GM03348 (cell line): Measurements from ENCODE around the gene TTYH3.

Source experiments
- DNase-seq: peaks from one replicate; pipeline ENCODE4 v3.0.0; 2012; ENCODE audit warnings: low spot score

The TTYH3 gene

DNA sequence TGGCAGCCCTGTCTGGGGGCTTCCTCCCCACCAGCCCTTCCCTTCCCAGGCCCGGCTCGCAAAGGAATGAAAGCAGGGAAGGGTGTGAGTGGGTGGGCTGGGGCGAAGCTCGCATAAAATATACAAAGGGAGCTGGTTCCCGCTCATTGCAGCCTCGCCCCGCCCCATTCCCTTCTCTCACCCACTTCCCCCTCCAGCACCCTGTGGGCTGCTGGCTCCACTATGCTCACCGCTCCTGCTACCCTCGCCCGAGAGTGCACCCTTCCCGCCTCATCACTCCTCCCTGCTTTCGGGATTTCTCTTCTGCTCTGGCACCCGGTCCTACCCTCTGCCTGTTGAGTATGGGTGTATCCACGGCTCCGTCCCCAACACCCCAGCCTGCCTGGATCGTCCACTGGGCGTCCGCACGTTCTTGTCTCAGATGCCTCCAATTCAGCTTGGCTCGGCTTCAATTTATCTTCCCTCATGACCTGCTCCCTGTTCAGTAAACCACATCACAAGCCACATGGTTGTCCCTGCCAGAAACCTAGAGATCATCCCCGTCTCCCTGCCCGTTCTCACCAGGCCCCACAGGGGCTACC, 14.4 kb upstream of the TTYH3 start:
- DNase-seq, result no peak

DNA sequence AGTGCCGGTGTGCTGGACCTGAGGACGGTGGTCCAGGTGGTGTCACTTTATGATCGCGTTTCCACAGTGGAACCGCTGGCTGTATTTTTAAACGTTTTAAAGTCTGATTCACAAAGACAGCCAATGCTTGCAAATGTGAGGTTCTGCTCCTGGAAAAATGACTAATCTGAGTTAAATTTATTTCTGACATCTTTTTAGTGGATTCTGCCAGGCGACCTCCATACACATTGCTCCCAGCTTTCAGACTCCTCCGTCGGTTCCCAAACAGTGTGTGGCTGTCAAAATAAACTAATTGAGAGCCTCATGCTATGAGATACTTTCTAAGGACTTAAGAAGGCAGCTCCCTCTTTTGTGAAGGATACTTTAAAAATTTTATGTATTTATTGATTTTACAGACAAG, 12.7 kb upstream of the TTYH3 start:
- DNase-seq, result peak; percentile 45

DNA sequence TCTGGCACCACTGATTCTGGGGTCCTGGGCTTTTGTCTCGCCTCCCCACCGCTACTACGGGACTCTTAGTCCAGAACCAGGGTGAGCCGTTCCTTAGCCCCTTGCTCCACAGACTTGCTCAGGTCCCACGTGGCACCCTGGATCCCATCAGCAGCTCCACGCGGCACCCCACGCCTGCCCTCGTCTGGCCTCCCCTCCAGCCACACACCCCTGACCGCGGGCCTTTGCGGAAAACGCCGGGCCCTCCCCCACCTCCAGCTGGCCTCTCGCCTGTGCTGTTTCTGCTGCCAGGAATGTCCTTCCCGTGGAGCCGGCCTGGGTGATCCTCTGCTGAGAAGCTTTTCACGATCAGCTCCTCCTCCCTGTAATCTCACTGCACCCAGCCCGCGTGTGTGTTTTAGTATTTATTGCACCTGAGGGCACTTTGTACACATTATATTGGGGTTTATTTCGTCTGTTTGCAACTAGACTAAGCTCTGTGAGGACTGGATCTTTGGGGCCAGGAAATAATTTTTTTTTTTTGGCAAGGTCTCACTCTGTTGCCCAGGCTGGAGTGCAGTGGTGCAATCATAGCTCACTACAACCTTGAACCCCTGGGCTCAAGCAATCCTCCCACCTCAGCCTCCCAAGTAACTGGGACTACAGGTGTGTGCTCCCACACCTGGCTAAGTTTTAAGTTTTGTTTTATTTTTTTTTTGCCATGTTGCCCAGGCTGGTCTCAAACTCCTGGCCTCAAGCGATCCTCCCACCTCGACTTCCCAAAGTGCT, 10.5 kb upstream of the TTYH3 start:
- DNase-seq, result peak; percentile 79

DNA sequence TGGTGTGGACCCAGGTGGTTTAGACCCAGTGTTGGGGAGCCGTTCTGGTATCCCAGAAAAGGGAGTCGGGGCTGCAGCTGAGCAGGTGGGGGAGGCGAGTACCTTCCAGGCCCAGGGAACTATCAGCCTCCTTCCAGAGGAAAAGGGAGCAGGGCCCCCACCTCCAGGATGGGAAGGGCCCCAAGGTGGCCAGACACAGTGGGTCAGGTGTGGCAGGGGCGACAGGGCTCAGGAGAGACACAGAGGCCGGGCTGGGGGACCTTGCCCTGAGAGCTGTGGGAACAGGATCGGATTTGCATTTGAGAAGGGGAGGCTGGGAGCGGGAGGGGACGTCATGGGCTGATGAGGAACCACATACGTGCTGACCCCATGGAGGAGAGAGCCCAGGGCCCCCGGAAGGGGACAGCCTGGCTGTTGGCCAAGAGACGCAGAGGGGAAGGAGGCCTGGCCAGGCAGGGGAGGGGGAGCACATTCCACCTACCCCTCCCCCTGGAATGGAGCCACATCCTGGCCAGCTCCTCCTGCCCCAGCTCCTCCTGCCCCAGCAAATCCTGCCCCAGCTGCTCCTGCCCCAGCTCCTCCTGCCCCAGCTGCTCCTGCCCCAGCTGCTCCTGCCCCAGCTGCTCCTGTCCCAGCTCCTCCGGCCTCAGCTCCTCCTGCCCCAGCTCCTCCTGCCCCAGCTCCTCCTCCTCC, 9.7 kb upstream of the TTYH3 start:
- DNase-seq, result no peak

DNA sequence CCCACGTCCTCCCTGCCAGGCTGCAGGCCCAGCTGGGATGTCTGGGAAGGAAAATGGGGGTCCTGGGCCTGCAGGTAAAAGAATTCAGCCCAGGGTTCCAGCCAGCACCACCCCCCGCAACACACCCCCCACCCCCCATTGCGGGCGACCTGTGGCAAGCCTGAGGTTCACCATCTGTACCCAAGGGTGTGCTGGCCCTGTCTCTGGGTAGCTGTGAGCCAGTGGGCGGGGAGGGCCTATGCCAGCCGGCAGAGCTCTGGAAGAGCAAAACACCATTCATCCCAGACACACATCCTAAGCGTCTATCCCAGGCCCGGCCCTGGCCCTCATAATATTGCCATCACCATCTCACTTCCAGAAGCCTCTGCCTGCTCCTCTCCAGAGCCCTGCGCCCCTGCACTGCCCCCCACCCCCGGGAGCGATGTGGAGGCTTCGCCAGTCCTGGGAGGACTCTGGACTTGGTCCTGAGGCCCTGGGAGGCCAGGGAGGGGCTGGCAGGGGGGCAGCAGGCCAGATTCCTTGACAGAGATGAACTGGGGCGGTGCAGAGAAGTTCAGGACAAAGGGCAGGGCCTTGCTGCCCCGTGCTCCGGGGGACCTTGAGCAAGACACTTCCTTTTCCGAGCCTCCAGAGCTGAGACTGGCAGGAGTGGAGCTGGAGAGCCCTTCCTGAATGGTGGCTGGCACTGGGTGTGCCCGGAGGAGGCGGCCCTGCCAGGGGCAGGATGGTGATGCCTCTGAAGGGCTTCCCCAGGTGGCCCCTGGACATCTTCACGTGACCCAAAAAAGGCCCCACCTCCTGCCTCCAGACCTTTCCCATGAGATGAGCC, 8.7 kb upstream of the TTYH3 start:
- DNase-seq, result no peak

DNA sequence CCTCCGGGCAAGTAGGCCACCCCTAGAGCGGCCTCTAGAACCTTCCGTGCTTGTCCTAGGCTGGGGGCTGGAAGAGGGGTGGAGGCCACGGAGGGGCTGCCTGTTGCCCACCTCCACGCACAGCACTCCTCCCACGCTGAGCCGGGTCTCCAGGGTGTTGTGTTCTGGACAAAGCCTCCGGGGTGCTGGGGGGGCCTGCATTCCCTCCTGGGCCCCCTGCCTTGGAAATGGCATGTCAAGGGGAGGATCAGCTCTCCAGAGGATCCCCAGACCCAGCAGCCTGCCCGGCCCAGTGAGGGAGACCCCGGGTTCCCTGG, 8.1 kb upstream of the TTYH3 start:
- no peak for DNase-seq

DNA sequence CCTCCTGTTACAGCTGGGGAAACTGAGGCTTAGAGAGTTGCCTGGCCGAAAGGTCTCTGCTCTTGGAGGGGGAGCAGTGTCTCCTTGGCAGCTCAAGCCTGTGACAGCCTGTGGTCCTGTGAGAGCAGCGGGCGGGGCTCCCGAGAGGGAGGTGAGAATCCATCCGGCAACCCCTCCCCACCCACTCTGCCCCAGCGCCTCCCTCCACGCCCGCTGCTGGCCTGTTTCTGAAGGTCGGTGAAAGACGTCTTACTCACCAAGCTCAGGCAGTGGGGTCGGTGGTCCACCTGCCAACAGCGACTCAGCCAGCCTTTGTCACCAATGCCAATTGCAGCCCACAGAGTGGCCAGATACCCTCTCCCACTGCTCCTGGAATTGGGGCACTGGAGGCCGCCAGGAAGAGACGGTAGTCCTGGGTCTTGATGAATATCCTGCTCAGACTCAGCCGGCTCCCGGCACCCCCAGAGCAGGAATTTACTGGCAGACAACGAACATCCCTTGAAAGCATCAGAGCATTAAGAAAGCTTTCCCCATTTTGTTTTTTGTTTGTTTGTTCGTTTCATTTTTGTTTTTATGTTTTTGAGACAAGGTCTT, 7.4 kb upstream of the TTYH3 start:
- no peak for DNase-seq

DNA sequence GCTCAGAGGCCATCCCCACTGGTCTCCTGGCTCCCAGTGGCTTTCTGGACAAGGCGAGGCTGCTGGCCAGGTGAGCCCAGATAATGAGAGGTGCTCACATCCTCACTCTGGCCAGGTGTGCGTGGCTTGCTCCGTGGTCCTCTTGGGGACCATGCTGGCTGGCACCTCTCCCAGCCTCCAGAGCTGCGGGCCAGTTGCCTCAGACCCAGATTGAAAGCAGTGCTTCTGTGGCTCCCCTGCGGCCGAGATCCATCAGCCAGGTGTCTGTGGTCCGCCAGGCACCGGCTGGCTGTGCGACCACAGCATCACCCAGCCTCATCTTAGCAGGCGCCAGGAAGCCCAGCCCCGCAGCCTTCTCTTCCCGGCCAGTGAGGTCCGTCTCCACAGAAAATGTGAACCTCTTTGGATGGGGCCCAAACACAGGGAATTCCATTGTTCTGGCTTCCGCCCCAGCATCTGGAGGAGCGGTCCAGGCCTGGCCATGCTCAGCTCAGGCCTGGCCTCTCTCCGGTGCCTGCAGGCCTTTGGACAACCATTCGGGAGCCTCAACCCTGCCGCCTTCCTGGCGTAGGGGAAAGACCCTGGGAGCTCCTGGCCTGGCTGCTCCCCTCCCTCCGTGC, 5.2 kb upstream of the TTYH3 start:
- DNase-seq, result no peak

DNA sequence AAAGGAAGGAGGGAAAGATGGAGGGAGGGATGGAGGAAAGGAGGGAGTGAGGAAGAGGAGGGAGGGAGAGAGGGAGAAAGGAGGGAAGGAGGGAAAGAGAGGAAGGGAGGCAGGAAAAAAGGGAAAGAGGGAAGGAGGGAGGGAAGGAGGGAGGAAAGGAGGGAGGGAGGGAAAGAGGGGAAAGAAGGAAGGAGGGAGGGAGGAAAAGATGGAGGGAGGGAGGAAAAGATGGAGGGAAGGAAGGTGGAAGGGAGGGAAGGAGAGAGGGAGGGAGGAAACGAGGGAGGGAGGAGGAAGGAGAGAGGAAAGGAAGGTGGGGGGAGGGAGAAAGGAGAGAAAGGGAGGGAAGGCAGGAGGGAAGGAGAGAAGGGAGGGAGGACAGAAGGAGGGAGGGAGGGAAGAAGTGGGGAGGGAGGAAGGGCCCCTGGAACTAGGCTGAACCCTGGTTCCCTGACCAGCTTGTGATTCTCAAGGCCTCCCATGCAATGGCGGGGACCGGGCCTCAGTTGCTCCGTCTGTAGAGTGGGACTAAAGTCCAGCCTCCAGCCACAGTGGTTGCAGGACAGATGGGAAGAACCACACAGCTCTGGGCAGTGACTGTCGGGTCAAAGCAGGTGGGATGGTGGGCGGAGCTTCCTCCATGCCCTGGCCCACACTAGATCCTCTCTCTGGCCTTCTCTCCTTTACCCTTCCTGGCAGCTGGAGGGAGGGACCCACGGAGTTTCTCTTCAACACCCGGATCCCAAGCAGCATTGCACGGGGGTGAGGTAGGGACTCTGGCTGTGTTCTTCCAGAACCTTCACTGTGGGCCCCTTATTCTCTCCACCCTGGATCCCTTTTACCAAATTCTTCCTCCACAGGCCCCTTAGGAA, 4.3 kb upstream of the TTYH3 start:
- DNase-seq, result no peak

DNA sequence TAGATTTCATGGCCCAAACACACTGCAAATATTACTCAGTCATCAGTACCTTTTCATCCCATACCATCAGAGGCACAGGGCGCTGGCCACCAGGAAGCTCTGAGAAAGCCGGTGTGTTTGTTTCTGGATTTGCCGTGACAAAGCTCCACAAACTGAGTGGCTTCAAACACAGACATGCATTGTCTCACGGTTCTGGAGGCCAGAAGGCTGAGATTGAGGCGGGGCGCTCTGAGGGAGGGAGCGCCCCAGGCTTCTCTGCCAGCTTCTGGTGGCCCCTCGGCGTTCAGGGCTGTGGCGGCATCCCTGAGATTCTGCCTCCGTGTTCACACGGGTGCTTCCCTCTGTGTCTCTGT, 3.7 kb upstream of the TTYH3 start:
- no peak for DNase-seq

DNA sequence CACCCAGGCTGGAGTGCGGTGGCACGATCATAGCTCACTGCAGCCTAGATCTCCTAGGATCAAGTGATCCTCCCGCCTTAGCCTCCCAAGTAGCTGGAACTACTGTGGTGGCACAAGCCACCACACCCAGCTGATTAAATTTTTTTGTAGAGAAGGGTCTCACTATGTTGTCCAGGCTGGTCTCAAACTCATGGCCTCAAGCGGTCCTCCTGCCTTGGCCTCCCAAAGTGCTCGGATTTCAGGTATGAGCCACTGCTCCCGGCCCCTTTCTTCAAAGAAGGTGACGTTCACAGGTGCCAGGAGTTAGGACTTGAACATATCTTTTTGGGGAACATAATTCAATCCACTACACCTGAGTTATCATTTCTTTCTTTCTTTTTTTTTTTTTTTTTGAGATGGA, 2.9 kb upstream of the TTYH3 start:
- no peak for DNase-seq

DNA sequence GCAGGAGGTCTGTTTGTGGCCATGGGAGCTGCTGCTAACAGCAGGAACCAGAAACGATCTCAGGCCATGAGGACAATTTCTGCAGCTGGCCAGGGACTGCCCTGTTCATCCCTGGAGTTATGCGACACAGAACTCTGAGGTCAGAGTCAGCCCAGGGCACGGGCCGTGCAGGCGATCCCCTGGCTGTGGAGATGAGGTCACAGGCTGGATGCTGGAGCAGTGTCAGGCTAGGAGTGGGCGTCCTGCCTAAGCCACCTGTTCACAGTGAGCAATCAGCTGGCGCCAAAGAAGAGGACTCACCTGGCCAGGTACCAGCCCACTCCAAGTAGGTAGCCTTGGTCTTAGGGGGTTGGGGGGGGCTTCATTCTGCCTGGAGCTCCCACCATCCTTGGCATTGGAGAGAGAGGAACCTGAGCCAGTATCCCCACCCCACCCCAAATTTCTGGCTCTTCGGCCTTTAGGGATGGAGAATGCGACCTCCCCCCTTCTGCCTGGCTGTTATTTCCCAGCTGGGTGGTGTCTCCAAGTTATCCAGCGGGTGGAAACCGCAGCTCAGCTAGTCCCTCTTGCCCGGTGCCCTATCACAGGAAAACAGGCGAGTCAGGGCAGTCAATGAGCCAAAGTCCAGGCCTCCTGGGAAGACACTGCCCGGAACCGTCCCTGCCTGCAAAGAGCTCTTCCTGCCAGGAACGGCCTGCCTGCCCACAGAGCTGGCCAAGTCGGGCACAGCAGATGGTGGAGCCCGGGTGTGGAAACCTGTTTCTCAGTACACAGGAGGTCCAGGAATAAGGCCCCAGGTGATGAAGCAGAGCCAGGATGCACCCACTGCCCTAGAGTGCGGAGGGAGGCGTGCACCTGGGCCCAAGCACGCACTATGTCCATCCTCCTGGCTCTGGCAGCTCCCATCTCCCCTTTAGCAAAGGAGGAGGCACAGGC, 1.8 kb upstream of the TTYH3 start:
- no peak for DNase-seq

DNA sequence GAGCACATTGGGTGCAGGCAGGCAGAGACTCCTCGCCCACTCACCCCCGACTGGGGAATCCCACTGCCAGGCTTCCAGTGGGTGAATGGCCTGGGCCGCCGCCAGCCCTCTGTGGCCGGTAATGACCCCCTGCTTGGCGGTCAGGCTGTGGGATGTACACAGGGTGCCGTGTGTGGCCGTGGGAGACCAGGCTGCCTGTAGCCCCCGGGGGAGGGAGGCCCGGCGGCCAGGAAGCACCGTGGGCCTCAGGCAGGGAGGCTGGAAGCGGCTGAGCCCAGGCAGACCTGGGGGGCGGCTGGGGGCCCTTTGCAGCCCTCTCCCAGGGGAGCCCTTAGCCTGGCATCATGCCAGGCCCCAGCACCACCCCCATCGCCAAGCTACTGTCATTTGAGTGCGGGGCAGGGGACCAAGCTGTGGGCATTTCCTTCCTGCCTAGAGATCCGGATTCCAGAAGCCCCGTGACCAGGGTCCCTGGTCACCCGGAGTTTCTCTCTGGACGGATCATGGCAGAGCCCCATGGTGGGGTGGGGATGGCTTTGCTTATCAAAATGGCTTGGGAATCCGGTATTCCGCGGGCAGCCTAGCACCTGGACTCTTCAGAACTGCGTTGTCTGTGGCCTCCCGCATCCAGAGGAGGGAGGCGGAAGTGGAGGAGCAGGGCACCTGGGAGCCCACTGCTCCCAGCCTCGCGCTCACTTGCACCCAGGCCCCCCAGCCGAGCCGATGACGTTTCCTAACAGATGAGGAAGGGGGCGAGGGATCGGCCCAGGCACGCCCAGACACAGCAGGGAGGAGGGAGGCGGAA, 1.1 kb downstream of the TTYH3 start:
- peak; percentile 71 for DNase-seq

DNA sequence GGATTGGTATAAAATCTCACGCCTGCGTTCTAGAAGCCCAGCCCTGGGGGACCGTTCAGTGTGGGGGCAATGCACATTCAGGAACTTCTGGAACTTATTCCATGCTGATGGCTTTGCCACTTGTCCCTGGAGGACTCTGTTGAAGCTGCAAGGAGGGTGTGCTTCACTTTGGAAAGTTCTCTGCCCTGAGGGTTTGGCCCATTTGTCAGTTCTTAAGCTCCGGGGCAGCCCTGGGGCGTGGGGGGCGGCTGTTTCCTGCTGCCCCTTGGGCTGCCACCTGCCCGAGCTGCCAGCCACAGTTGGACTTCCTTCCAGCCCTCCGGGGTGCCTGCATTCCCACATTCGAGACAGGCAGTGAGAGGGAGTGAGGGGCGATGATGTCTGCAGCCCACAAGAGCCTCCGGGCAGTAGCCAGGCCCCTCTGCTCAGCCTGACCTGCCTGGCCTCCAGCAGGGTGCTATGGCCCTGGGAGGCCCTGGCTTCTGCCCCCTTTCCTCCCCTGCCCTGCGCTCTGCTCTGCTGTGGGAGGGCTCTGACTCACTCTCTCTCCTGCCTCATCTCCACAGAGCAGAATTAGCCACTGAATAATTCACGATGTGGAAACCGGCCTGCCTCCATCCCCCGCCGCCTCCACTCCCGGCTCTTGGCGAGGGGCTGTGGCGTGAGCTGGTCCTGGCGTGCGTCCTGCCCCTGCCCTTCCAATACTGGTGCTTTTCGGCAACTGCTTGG, 1.9 kb downstream of the TTYH3 start:
- peak; percentile 93 for DNase-seq

DNA sequence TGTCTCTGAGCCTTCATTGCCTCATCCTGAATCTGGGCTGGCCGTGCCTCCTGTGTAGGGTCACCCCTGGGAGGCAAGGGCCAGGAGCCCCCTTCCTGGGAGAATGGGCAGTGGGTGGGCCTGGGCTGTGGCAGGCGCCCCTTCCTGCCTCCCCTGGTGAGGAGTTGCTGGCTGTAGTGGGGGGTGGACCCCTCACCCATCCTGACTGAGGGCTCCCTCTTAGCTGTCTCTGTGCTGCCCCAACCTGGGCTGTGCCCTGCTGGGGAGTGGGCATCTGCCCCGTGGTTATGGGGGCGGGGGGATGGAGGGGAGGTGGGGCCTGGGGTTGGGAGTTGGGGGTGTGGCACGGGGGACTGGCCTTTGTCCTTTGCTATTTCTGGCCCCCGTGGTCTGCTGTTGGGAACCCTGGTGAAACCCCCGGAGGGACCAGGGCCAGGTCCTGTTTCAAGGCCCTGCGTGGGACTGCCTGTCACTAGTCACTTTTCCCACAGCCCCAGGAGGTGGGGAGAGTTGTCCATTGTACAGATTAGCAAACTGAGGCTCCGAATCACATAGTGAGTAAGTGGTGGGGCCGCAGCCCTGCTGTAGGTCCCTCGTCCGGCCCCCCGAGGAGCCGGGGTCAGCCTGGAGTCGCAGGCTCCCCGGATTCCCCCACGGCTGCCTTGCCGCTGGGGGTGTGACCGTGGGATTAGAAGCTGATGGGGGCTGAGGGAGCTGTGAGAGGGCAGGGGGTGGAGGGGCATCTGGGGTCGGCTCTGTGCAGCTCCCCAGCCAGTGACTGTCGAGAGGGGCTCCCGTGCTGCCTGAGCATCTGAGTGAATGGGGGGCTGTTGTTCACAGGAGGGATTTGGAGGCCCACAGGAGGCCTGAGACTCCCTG, 2.7 kb downstream of the TTYH3 start:
- DNase-seq, result no peak

DNA sequence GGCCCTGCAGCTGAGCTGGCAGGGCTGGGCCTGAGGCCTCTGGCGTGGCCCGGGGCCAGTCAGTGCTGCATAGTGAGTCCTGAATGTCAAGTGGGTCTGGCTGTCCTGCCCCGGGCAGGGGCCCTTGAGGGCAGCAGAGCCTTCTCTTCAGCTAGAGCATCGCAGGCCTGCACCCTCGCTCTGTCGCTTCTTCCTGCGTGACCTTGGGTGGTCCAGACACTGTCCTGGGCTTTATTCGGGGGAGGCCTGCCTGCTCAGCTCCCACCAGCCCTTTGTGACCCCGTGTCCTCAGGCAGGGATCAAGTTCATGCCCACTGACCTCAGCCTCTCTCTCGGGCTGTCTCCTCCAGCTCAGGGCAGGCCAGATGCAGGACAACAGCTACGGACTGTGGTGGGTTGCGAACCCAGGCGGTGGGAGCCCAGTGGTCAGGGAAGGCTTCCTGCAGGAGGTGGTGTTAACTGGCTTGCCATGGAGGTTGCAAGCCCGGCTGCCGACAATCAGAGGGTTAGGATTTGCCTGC, 3.4 kb downstream of the TTYH3 start:
- DNase-seq, result no peak
